Right ventricle myocardium inferior (tissue), 1 donor: Measurements from ENCODE around the gene TDRD10. TPM values are rescaled to one million over a fixed set of nuclear protein-coding genes. Genes with fewer than 3 reads are reported as not detected.
A peak's percentile ranks its signal among the peaks of the same experiment; 100 is the strongest.

ENCODE experiments used
- ATAC-seq: fragments of 200-7000 bp; cut with Tn5 transposase; one replicate; pipeline ENCODE4 v1.9.1; 2020; ENCODE audit warnings: mild to moderate bottlenecking, moderate library complexity
- DNase-seq: peaks from one replicate; pipeline ENCODE4 v3.0.0; 2021; ENCODE audit errors: missing footprints
- intact Hi-C: fragments of 100-400 bp; cut with DNase I; formaldehyde crosslinking; loops from one replicate; pipeline ENCODE4 v1.11.0; 2022
- total RNA-seq: library from RNA; stranded (reverse); fragmentation: NEBNext Ultra II Directional; extraction: Animal tissue kit (Norgen Biotek cat#: 25700); gene quantifications from one replicate; pipeline ENCODE4 v1.2.1, GENCODE V29; 2021
- donor health status: DM: no; HTN: yes; CAD: no; lungs with severe emphysema.

The TDRD10 gene
- total RNA-seq, 1 donor from 2014 or later = 2.2 TPM

GRCh38 chr1:154567386-154568156 lies 65.6 kb downstream of the TDRD10 start, which contains the start of gene CHRNB2:
TSS of gene CHRNB2 (plus strand) at chr1:154567778. CDS start at chr1:154568045, 267 bp downstream.
- intact Hi-C loops = no loop called here
- ATAC-seq = peak; percentile 92
- DNase-seq = peak; percentile 80

- no peak for ATAC-seq
- intact Hi-C loops = no loop called here
- no peak for DNase-seq
Observed at GRCh38 chr1:154568157-154568815, 66.3 kb downstream of the TDRD10 start.

DNA sequence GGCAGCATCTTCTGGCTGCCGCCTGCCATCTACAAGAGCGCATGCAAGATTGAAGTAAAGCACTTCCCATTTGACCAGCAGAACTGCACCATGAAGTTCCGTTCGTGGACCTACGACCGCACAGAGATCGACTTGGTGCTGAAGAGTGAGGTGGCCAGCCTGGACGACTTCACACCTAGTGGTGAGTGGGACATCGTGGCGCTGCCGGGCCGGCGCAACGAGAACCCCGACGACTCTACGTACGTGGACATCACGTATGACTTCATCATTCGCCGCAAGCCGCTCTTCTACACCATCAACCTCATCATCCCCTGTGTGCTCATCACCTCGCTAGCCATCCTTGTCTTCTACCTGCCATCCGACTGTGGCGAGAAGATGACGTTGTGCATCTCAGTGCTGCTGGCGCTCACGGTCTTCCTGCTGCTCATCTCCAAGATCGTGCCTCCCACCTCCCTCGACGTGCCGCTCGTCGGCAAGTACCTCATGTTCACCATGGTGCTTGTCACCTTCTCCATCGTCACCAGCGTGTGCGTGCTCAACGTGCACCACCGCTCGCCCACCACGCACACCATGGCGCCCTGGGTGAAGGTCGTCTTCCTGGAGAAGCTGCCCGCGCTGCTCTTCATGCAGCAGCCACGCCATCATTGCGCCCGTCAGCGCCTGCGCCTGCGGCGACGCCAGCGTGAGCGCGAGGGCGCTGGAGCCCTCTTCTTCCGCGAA lies 69.4 kb downstream of the TDRD10 start:
- ATAC-seq = no peak
- DNase-seq = no peak
- intact Hi-C loops = no loop called here

DNA sequence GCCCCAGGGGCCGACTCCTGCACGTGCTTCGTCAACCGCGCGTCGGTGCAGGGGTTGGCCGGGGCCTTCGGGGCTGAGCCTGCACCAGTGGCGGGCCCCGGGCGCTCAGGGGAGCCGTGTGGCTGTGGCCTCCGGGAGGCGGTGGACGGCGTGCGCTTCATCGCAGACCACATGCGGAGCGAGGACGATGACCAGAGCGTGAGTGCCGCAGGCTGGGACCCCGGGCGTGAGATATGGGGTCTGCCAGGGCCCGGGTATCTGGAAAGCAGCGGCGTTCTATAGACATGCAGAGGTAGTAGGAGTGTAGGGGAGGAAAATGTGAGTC lies 69.9 kb downstream of the TDRD10 start:
- DNase-seq = no peak
- intact Hi-C loops = no loop called here
- ATAC-seq = no peak

GRCh38 chr1:154572468-154573167 lies 70.6 kb downstream of the TDRD10 start:
- no peak for DNase-seq
- intact Hi-C loops = no loop called here

DNA sequence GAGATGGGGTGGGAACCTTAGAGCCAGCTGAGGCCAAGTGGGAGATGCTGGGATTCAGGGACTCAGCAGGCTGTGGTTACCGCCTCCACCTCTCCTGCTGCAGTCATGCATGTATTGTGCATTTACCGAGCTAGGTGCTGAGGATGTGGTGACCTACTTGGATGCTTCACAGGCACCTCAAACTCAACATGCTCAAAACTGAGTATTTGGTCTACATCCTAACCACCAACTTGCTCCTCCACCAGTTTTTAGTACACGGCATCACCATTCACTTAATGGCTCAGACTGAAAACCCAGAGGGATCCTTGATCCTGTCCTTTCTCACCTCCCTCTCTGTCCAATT lies 71.1 kb downstream of the TDRD10 start:
- ATAC-seq = no peak
- intact Hi-C loops = no loop called here
- no peak for DNase-seq

More at GRCh38 chr1:154572468-154573167, 70.6 kb downstream of the TDRD10 start:
- ATAC-seq = no peak

DNA sequence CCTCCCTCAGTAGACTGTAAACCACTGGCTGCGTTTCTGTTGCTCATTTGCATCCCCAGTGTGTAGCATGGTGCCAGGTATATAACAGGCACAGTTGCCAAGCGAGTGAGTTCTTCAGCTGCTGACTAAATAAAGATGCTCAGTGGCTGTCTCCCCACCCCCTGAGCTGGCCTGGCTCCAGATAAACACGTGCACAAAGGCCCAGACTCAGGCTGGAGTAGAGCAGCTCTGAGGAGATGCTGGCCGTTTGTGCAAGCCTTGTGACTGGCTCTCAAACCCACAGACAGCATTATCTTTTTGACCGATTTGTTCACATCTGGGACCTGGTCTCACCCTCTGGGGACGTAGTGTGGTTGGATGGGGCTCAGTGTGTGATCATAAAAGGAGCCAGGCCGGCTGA lies 72.7 kb downstream of the TDRD10 start:
- DNase-seq (no peak), ATAC-seq (no peak)
- intact Hi-C loops = no loop called here

DNA sequence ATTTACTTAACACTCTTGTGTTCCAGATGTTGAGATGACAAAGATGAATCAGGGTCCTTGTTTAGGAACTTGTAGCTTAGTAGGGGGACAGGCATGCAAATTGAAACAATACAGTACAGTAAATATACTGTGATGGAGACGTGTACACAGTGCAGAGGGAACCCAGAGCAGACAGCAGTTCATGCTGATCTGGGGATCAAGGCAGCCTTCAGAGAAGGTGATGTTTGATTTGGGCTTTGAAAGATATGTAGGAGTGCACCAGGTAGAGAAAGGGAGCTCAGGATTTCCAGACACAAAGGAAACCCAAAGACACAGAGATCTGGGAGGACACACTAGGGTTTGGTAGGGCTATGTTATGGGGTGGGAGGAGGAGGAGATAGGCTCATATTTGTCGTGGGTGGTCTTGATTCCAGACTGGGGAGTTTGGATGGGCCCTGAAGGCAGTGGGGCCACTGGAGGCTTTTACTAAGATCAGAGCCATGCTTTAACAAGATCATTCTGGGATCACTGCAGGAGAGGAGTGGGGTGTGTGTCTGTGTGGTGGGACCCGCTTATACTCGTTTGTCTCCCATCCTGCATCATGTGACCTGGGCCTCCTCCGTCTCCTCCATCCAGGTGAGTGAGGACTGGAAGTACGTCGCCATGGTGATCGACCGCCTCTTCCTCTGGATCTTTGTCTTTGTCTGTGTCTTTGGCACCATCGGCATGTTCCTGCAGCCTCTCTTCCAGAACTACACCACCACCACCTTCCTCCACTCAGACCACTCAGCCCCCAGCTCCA lies 73.3 kb downstream of the TDRD10 start:
- intact Hi-C loops = no loop called here
- no peak for DNase-seq
- ATAC-seq = no peak

- DNase-seq (no peak), ATAC-seq (no peak)
- intact Hi-C loops = no loop called here
Observed at GRCh38 chr1:154575951-154576566, 74.0 kb downstream of the TDRD10 start.

GRCh38 chr1:154577346-154578057 lies 75.5 kb downstream of the TDRD10 start:
- intact Hi-C loops = no loop called here
- ATAC-seq = peak; percentile 7
- no peak for DNase-seq

GRCh38 chr1:154578058-154578418 lies 76.0 kb downstream of the TDRD10 start:
- intact Hi-C loops = no loop called here
- DNase-seq (no peak), ATAC-seq (peak; percentile 51)

- intact Hi-C loops = no loop called here
- no peak for ATAC-seq
Observed at GRCh38 chr1:154579374-154579773, 77.4 kb downstream of the TDRD10 start.

DNA sequence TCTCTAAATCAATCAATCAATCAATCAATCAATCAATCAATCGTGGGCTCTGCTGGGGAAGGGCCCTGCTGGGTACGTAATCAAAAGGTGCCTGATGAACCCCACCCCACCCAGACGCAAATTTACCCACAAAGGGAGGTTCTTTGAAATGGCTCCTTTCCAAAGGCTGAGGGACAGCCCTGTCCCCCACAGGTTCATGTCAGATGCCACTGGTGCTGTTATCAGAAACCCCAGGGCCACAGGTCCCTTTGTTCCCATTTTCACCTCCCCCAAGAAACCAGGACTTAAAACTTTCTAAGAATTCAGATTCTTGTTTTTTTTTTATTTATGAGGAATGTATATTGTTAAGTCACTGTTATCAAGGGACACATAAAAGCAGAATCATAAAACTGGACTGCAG lies 79.7 kb downstream of the TDRD10 start:
- no peak for DNase-seq
- ATAC-seq = no peak
- intact Hi-C loops = no loop called here

More at GRCh38 chr1:154579374-154579773, 77.4 kb downstream of the TDRD10 start:
- DNase-seq = no peak

DNA sequence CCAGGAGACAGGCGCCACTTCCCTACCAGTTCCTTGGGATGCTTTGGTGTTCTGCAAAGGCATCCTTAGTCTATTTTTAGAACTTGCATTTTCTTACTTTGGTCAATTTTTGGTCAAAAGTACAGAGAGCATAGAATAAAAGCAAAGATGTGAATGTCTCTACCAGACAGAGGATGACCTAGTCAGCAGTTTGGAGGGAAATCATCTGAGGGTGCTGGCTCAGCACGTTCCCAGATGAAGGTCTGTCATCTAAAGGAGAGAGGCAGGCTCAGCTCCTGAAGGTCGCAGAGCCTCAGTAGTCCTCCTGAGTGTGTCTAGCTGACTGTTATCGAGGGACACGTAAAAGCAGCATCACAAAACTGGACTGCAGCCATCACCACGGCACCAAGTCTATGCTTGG lies 80.9 kb downstream of the TDRD10 start:
- ATAC-seq (no peak), DNase-seq (no peak)
- intact Hi-C loops = no loop called here

- DNase-seq (no peak), ATAC-seq (no peak)
- intact Hi-C loops = no loop called here
Observed at GRCh38 chr1:154583773-154584172, 81.8 kb downstream of the TDRD10 start.

DNA sequence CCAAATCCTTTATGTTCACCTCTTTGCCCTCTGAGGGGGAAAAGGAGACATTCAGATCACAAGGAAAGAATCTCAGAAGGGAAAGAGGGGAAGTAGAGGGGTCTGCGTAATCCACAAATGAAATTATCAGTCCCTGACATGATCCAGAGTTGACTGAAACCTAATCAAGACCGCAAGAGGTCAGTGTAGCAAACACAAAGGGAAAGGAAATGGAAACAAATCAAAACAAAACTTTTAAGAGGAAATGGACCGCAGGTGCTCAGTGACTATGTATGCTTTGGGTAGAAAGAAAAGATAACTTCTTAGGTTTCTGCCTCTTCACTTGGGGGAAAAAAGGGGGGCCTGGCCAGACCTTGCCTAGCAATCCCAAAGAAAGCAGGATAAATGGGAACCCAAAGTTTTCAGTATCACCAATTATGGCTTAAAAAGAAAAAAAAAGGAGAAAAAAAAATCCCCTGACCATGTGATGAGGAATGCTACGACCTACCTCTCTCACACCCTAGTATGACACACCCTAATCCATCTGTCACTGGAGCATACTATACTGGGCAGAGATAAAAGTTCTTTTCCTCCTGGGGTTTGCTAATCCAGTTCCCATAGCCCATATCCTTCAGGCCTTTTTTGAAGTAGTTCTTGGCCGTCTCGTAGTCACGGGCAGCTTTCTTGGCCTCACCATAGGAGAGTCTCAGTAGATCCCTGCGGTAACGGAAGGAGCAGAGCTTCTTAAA lies 82.4 kb downstream of the TDRD10 start:
- ATAC-seq = no peak
- no peak for DNase-seq
- intact Hi-C loops = no loop called here

- intact Hi-C loops = no loop called here
- no peak for ATAC-seq
- DNase-seq = no peak
Observed at GRCh38 chr1:154586231-154586630, 84.2 kb downstream of the TDRD10 start.
